Measurements from ENCODE around the gene HS2ST1.
"Not testable (repeated sequence)": the region's sequence is repeated elsewhere in the genome, so short reads cannot be mapped to it uniquely, and the experiment has no call there.

The HS2ST1 gene

DNA sequence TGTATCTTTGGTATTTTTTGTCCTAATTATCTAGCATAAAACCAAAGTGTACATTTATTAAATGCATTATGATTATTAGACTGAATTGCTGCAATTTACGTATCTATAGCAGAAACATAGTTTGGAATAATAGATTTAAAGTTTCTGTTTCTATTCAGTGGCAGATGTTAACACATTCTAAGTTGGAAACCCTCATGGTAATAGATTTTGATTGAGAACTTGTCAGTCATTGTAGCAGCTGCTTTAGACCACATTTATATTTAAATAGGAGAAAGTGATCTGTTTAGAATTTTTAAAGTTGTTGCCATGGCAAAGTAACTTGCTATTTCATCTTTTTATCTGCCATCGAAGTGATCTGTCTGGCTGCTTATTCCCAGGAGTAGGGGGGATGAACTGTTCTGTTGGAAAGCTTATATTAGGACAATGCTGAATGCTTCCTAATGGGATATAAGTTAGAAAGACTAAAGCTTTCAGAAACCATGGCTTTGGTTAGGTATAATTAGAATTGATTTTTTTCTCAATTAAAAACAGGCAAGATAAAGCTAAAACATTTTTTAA lies 61.6 kb downstream of the HS2ST1 start:
- no peak for DNase-seq

DNA sequence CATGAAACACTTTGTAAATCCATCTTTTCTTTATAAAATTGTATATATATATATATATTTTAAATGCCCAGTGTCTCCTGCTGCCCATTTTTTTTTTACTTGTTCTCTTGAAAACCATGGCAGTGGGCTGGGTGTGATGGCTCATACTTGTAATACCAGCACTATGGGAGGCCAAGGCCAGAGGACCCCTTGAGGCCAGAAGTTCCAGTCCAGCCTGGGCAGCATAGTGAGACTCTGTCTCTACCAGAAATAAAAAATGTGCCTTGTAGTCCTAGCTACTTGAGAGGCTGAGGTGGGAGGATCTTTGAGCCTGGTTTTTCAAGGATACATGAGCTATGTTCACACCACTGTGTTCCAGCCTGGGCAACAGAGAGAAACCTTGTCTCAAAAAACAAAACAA lies 62.2 kb downstream of the HS2ST1 start:
- no peak for DNase-seq

DNA sequence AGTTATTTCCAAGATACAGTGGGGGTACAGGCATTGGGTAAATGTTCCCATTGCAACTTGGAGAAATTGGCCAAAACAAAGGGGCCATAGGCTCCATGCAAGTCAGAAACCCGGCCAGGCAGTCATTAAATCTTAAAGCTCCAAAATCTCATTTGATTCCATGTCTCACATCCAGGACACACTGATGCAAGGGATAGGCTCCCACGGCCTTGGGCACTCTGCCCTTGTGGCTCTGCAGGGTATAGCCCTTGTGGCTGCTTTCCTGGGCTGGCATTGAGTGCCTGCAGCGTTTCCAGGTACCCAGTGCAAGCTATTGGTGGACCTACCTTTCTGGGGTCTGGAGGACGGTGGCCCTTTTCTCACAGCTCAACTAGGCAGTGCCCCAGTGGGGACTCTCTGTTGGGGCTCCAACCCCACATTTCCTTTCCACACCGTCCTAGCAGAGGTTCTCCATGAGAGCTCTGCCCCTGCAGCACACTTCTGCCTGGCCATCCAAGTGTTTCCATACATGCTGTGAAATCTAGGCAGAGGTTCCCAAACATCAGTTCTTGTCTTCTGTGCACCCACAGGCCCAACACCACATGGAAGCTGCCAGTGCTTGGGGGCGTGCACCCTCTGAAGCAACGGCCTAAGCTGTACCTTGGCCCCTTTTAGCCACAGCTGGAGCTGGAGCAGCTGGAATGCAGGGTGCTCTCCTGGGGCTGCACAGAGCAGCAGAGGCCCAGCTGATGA lies 67.2 kb downstream of the HS2ST1 start:
- no peak for DNase-seq

DNA sequence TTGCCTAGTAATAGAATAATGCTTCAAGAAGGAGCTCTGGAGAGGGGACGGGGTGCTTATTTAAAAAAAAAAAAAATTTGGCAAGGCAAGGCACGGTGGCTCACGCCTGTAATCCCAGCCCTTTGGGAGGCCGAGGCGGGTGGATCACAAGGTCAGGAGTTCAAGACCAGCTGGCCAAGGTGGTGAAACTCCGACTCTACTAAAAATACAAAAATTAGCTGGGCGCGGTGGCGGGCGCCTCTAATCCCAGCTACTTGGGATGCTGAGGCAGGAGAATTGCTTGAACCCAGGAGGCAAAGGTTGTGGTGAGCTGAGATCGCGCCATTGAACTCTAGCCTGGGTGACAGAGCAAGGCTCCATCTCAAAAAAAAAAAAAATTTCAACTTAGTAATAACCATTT lies 69.2 kb downstream of the HS2ST1 start:
- DNase-seq, result not testable (repeated sequence)

DNA sequence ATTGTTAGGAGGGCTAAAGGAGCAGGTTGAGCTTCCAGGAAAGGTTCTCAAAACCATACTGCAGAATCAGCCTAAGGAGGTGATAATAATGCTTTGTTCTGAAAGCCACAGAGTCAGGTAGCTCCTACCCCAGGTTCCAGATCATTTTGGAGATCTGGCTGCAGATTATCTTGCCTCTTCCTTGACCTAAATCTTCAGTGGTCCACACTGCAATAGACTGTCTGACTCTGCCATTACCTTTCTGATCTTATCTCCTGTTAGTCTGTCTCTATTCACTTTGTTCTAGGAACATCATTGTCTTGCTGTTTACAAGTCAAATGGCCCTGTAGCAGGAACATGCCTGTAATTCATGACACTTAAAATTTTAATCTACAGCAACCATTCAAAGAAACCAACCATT lies 73.0 kb downstream of the HS2ST1 start:
- DNase-seq, result no peak

DNA sequence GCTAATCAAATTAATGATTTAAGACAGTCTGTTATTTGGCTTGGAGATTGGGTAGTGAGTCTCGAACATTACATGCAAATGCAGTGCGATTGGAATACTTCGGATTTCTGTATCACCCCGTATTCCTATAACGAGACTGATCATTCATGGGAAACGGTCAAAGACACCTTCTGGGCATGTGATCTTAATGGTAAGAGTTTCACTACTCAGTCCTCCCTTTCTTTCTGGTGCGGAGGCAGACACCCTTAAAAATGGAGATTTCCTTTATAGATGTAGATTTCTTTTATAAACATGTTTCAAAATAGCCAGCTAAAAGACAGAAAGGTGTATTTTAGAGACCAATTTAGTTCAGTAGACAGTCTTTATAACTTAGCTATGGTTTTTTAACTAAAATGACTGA lies 74.4 kb downstream of the HS2ST1 start:
- no peak for DNase-seq

DNA sequence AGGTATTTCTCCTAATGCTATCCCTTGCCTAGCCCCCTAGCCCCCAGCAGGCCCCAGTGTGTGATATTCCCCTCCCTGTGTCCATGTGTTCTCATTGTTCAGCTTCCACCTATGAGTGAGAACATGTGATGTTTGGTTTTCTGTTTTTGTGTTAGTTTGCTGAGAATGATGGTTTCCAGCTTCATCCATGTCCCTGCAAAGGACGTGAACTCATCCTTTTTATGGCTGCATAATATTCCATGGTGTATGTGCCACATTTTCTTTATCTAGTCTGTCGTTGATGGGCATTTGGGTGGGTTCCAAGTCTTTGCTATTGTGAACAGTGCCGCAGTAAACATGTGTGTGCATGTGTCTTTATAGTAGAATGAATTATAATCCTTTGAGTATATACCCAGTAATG lies 75.3 kb downstream of the HS2ST1 start:
- DNase-seq, result not testable (repeated sequence)

DNA sequence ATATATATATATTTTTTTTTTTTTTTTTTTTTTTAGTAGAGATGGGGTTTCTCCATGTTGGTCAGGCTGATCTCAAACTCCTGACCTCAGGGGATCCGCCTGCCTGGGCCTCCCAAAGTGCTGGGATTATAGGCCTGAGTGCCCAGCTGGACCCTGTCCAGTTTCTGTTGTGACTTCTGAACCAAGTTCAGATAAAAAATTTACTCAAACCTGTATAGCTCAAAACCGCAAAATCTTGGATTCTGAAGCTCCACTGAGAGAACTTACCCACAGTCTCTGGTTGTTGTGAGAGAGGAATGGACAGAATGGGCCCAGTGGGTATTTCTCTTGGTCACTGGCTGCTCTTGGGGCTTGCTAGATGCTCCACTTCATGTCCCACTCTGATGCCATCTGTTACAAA lies 76.4 kb downstream of the HS2ST1 start:
- no peak for DNase-seq

DNA sequence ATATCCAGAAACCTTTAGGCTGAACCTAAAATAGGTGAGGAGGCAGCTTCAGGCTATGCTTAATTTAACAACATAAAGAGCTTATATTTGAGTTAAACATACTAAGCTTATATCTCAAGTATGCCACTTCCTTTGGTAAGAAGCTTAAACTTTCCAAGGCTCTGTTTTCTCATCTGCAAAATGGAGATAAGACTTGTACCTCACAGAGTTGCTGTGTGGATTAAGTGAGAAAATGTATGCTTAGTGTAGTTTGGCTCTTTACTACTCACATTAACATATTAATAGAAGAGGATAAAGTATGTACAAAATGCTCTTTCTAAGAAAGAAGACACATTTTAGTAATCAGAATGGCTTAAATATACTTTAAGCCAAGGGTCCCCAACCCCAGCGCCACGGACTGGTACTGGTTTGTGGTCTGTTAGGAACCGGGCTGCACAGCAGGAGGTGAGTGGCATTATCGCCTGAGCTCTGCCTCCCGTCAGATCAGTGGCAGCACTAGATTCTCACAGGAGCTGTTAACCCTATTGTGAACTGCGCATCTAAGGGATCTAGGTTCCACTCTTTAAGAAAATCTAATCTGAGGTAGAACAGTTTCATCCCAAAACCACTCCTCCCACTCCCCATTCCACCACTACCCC lies 77.2 kb downstream of the HS2ST1 start:
- DNase-seq, result no peak

DNA sequence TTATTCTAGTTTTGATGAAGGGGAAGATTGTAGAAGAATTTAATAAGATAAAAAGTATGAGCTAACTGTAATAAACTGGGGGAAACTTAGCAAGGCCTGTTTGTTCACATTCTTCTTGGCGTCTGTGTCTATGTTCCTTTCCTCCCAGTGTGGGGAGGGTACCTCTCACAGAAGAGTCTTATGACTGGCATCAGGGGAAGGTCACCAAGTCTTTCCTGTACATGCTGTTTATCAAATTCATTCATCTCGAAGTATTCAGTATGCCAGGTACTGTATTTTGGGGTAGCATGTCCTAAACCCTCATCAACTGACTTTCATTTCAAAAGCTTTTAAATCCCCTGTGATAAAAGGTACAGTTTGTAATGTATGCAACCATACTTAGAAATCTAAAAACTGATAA lies 78.4 kb downstream of the HS2ST1 start:
- DNase-seq, result no peak

DNA sequence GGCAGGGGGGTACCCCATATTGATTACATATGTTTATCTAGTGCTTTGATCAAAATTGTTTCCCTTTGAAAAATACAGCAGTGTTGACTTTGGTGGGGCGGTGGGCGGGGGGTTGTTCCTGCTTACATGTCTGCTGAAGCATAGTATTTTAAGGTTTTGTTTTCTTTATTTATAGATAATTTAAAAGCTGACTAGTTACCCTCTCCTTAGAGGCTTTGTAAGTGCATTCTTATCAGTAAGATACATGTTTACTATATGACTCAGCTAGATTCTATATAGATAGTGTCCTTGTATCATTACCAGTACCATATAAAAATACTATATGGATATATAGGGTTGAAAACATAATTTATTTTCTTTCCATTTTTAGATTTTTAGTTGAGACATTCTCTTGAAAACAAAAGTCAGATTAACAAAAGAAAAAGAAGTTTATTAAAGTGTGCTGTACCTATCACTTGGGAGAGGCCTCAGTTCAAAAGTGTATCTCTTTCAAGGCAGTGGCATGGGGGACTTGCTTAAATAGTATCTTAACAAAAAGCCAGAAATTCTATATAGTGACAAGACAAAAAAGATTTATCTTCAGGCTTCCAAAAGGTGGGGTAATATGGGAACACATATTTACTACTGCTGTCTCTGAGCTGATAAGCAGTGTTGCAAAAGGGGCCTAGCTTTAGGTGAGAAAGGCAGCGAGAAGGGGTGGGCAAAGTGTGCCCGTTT lies 79.0 kb downstream of the HS2ST1 start:
- no peak for DNase-seq

DNA sequence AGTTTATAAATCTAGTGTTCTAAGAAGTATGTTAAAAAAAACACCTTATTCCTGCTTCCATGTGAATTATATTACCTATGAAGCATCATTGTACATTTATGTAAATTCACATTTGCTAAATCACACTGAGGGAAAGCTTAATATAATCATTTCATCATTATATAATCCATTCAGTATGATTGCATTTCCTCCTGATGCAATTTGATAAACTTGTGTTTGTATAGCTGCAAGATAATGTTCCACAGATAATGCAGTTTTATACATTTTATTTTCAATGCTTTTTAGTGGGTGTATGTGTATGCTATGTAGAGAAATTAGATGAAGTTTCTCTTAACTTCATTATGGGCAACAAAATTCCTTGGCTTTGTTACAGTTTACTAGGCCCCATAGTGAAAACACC lies 79.6 kb downstream of the HS2ST1 start:
- DNase-seq, result no peak

DNA sequence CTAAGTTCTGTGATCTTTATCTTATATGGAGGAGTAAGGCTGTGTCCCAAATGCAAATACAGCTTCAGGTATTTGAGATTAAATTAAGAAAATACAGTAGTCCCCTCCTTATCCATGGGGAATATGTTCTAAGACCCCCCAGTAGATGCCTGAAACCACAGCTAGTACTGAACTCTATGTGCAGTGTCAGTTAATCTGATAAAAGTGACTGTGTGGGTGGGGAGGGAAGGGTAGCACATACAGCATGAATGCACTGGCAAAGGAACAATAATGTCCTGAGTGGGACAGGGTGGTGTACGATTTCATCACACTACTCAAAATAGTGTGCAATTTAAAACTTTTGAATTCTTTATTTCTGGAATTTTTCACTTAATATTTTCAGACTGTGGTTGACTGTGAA lies 83.1 kb downstream of the HS2ST1 start:
- DNase-seq, result no peak

DNA sequence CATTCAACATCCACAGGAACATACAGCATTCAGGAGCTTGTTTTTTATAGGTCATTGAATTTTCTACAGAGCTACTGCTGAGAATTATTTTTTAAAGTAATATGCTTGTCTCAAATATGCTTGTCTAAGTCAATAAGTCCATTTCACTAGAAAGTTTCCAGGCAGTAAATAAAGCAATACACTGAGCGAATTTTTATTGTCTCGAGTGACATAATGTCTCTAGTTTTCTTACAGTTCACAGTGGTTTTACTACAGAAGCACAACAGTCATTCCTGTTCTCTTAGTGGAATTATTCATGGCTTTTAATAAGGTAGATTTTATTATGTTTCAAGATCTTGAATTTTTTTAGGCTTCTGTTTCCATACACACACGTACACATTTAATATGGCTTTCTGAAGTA lies 83.8 kb downstream of the HS2ST1 start:
- DNase-seq, result no peak

DNA sequence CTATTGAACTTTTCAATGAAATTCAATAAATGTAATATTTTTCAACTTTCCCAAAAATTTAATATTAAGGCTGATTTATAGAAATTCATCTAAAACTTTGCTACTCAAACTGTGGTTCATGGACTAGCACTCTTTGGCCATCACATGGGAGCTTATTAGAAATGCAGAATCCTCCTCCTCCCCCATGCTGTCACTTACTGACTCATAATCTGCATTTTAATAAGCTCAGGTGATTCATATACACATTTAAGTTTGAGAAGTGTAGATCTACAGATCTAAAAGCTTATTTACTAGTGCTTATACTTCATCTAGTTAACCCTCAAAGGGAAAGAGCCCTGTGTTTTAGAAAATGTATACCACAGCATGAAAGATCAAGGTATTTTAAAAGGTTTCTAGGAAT lies 84.3 kb downstream of the HS2ST1 start:
- no peak for DNase-seq

DNA sequence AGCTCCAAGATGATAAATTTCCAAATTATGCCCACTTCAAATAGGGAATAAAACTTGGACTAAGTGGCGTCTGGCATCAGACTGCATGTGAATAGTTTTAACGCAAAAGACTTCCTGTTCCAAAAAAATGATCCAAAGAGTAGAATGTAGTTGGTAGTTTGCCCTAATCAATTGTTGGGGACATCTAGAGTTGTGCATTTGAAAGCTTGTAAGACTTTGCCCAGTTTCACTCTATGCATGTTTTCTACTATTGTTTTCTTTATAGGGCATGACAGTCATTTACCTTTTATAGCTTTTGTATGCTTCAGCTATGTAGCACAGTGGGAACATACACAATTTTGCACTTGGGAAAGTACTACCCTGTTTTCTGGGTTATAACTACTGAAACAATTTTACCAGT lies 86.0 kb downstream of the HS2ST1 start:
- DNase-seq, result no peak

DNA sequence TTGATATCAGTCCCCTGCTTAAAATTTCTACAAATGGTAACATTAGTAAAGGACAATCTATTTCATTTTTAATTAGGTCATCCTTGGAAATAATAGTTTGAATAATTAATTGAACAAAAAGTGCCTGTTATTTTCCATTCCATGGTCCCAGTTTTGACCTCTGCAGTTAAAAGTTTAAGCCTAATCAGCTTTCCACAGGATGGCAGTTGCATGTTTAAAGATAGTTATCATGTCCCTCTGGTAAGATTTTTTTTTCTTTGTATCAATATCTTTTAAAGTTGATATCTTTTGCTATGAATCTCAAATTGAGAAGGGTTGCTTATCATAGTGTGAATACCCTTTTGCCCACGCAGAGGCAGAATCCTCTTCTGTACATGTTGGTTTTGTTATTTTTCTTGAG lies 90.4 kb downstream of the HS2ST1 start:
- no peak for DNase-seq

DNA sequence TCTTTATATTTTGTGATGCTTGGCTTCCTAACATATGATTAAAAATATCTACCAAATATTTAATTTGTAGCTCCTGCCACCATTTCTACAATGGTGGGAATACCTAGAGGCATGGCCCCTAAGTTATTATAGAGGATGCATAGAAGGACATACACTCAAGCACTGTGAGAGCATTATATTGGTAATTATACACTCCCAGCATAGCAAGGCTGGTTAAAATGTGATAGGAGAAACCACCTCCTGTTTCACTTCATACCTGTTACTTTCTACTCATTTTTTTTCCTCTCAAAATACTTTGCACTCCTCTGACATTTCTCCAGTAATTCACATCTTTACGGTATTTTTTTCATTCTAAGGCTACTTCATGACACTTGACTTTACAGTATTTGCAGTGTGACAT lies 92.9 kb downstream of the HS2ST1 start:
- DNase-seq, result no peak

DNA sequence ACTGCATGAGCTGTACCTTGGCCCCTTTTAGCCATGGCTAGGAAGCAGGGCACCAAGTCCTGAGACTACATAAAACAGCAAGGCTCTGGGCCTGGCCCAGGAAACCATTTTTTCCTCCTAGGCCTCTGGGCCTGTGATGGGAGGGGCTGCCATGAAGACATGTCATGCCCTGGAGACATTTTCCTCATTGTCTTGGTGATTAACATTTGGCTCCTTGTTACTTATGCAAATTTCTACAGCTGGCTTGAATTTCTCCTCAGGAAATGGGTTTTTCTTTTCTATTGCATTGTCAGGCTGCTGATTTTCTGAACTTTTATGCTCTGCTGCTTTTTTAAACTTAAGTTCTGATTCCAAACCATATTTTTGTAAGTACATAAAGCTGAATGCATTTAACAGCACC lies 99.0 kb downstream of the HS2ST1 start:
- DNase-seq, result not testable (repeated sequence)

DNA sequence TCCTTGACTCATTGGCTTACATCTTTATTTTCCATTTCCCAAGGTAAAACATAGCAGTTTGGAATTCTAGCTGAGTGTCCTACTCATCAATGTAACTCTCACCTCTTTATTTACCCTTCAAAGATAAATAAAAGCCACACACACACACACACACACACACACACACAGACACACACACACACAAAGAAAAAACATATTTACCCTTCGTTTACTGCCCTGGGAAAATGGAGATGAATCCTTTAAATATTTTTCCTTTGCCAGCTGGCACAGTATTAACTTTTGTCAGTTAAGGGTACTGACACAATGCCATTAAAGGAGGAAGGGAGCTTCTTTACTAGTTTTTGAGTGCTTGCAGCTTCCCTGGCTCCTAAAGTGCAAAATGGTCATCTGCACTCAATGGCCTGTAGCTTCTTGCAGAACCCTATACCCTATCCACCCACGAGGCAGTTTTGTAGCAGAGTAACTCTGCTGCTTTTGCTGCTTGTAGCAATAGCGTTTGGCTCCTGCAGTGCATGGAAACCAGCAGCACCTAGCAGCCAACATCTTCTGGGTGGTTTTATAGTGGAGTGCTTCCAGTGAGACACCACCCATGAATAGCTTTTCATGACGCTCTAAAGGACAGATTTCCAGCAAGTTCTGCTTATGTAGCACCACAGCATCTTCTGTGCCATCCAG lies 103.7 kb downstream of the HS2ST1 start:
- no peak for DNase-seq

DNA sequence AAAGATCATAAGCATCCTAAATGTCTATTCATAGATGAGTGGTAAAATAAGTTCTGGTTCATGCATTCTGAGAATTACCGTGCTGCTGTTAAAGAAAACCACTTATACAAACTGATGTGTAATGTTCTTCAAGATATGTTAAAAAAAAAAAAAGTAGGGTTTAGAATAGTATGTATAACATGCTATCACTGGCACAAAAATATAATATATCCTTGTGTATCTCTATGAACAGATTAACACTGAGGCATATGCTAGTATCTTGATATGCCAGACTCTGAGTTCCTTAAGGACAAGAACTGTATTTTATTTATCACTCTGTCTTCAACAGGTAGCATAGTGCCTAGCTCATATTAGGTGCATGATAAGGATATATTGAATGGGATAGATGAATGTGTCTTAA lies 108.9 kb downstream of the HS2ST1 start:
- DNase-seq, result no peak

DNA sequence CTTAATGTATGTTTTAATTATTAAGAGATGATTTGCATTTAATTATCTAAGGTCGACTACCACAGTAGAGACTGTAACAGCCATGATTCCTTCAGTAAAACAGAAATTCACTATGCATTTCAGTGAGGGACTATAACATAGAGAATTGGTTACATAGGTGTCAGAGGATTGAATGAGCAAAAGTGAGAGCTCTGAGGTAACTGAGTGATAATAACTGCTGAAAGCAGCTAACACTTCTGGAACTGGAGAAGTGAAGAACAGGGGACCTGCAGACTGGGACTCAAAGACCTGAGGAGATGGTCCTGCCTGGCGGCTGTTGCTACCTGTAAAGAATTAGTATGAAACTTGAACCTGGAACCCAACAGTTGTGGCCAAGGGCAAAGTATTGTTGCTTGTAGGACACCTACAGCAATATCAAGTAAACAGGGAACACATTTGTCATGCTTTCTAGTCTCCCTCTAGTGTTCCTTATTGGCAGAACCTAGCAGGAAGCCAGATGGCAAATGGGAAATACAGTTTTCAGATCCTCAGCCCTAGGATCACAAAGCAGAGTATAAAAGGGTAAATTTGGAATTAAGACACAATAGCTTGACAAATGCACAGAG lies 110.6 kb downstream of the HS2ST1 start:
- DNase-seq, result no peak

DNA sequence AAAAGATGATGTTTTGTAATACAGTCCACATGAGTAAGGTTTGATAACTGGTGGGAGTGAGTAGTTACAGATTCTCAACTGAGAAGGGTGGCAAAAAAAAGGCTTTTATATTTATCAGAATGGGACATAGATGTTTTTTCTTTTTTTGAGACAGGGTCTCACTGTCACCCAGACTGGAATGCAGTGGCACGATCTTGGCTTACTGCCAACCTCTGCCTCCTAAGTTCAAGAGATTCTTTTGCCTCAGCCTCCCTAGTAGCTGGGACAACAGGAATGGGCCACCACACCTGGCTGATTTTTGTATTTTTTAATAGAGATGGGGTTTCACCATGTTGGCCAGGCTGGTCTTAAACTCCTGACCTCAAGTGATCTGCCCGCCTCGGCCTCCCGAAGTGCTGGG lies 113.1 kb downstream of the HS2ST1 start:
- DNase-seq, result not testable (repeated sequence)
